GM18909 (cell line): ENCODE results near the gene MTMR3.
"Not testable (repeated sequence)": the region's sequence is repeated elsewhere in the genome, so short reads cannot be mapped to it uniquely, and the experiment has no call there.

ENCODE experiments used
- ATAC-seq: cut with Tn5 transposase; IDR thresholded peaks from one replicate; pipeline ENCODE4 v1.9.1; 2021; ENCODE audit warnings: mild to moderate bottlenecking; ENCODE audit not compliant: unreplicated experiment, poor library complexity

Gene MTMR3

DNA sequence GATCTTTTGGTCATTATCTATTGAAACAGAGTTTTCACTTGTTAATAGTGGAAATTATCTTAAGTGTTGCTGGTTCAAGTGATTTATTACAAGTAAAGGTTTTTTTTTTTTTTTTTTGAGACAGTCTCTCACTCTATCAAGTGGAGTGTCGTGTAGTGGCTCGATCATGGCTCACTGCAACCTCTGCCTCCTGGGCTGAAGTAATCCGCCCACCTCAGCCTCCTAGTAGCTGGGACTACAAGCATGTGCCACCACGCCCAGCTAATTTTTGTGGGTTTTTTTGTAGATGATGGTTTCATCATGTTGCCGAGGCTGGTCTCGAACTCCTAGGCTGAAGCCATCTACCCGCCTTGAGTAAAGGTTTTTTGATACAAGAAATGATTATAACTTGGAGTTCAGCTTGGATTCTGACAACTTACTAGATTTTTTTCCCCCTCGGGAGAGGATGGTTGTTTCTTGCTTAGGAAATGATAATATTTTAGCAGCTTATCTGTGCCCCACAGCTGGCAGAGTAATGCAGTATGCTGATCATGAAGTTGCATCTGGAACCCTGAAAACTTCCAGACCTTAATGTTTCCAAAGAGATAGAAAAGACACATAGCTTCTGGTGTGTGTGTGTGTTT is 68.9 kb downstream of the MTMR3 start:
- no peak for ATAC-seq

DNA sequence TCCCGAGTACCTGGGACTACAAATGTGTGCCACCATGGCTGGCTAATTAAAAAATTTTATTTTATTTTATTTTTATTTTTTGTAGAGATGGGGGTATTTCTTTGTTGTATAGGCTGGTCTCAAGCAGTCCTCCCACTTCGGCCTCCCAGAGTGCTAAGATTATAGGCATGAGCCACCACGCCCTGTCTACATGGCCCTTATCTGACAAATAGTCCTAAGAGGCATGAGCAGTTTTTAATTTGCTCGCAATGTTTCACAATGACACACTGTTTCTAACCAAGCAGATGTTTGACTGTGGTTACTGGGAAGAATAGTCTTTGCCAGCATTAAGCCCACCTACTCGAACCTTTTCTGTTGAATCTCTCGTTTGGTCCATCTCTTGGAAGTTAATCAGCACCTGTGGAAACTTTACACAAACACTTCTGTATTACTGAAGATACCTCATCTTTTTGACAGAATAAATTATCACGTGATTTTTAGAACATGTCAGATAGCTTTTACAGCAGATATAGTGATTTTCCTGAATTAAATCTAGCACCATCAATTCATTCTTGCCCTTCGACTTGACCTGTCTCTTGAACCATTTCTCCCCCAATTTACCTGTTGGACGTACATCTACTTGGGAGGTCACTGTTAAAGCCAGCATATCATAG is 71.4 kb downstream of the MTMR3 start:
- no peak for ATAC-seq

DNA sequence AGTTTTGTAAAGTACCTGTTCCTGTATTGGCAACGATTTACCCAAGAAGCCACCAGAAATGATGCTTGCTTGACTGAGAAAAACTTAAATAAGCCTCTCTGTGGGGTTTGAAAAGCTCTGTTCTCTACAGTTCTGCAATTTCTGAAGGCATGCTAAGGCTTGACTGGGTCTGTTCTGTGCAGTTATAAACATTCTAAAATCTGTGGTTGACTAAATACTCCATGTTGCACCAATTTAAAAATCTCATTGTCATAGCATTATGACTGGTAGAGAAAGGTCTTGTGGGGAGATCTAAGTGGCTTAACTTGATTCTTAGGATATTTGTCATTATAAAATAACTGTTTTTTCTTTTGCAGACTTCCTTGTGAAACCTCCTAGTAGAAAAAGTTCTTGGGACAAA is 73.7 kb downstream of the MTMR3 start:
- no peak for ATAC-seq

GRCh38 chr22:29958170-29958569 is 75.2 kb downstream of the MTMR3 start:
- ATAC-seq, result no peak

- ATAC-seq, result no peak
Observed at GRCh38 chr22:29964776-29965175, 81.8 kb downstream of the MTMR3 start.

DNA sequence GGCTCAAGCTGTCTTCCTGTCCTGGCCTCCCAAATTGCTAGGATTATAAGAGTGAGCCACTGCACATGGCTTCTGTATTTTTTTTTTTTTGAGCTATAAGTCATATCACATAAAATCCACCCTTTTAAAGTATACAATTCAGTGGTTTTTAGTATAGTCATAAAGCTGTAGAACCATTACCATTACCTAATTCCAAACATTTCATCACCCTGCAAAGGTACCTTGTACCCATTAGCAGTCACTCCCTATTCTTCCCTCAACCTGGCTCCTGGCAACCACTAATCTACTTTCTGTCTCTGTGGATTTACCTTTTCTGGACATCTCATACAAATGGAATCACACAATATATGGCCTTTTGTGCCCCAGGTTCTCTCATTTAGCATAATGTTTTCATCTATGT is 84.5 kb downstream of the MTMR3 start:
- no peak for ATAC-seq

GRCh38 chr22:29971607-29972006 is 88.6 kb downstream of the MTMR3 start:
- no peak for ATAC-seq

DNA sequence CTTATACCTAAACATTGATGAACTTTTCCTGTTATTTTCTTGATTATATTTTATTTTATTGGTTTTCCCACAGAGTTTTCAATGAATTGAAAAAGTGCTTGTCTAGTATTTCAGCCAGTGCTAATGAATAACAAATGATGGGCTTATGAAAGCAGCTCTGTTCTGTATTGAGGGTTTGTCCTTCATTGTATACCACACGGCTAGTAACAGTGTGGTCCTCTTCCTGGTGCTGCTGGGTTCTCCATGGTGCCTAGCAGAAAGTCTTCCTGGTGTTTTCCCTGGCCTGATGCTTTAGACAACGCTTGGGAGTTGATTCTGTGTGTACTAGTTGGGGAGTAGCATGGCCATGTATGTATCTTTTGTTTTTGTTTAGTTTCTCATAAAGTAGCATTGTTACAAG is 89.1 kb downstream of the MTMR3 start:
- ATAC-seq, result no peak

- ATAC-seq, result no peak
Observed at GRCh38 chr22:29973269-29973668, 90.3 kb downstream of the MTMR3 start.

GRCh38 chr22:29973680-29974079 is 90.7 kb downstream of the MTMR3 start:
- not testable (repeated sequence) for ATAC-seq

- ATAC-seq, result no peak
Observed at GRCh38 chr22:29975494-29975893, 92.5 kb downstream of the MTMR3 start.

DNA sequence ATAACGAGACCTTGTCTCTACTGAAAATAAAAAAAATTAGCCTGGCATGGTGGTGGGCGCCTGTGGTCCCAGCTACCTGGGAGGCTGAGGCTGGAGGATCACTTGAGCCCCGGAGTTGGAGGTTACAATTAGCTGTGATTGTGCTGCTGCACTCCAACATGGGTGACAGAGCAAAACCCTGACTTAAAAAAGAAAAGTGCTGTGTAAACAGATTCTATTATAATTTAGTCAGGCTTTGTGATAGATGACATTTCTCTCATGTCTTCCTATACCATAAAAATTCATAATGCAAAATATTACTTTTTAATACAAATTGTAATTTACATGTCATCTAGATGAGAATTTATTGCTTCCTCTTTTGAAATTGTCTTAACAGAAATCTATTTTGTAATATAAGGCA is 94.1 kb downstream of the MTMR3 start:
- ATAC-seq, result no peak

GRCh38 chr22:29979777-29980321 is 96.9 kb downstream of the MTMR3 start:
- peak; percentile 87 for ATAC-seq

DNA sequence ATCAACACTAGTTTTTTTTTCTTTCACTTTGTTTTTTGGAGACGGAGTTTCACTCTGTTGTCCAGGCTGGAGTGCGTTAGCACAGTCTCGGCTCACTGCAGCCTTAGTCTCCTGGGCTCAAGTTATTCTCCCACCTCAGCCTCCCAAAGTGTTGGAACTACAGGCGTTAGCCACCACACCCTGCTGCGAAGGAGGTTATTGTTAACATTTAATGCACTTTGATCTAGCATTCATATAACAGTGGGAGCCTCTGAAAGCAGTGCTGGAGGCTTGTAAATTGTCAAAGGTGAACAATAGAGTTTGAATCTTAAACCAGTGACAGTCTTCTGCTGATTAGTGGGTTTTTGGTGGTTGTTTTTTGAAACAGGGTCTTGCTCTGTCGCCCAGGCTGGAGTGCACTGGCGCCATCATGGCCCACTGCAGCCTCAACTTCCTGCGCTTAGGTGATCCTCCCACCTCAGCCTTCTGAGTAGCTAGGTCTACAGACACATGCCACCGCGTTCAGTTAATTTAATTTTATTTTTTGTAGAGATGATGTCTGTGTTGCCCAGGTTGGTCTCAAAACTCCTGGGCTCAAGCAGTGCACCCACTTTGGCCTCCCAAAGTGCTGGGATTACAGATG is 100.4 kb downstream of the MTMR3 start:
- no peak for ATAC-seq

DNA sequence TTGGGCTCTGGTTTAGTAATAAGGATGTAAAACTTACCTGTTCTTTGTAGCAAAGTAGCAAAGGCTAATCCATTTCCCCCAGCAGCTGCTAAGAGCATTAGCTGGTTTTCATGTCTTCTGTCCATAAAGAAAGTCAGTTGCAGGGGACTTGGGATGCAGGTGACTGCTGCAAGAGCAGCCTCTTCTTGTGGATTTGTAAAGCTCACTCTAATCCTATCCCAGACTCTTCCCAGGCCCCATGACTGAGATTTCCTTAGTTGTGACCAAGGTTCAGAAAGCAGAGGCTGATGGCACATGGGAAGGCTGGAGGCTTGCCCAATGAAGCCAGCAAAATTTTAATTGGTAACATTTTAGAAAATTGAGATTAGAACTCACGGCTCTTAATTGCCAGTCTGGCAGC is 102.9 kb downstream of the MTMR3 start:
- no peak for ATAC-seq

DNA sequence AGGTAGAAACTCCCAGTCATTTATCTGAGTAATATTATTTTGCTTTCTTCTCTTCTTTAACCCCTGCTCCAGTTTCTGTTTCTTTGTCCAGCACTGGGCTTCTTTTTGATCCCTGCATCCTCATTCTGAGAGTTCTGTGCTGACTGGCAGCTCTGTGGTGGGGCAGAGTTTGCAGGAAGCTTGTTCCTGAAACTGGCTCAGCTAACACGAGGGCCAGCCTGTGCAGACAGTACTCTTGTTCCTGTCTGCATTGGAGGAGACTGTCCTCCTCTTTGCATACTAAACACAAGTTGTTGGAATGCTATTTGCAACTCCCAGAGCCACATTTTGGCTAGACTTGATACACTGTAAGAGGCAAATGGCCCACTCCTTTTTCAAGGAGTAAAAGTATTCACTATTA is 104.2 kb downstream of the MTMR3 start:
- no peak for ATAC-seq

- ATAC-seq, result no peak
Observed at GRCh38 chr22:29988719-29989118, 105.7 kb downstream of the MTMR3 start.

DNA sequence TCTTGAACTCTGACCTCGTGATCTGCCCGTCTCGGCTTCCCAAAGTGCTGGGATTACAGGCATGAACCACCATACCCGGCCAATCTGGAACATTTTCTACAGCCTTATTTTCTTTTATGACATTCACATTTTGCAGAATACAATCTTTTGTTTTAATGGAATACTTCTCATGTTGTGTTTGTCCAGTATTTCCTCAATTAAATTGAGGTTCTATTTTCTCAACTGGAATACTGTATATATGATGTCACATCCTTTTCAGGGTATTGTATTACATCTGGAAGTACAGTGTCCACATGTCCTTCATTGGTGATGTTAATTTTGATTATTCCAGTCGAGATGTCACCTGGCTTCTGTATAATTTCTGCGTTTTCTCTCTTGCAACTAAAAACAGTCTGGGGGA is 106.5 kb downstream of the MTMR3 start:
- ATAC-seq, result no peak

DNA sequence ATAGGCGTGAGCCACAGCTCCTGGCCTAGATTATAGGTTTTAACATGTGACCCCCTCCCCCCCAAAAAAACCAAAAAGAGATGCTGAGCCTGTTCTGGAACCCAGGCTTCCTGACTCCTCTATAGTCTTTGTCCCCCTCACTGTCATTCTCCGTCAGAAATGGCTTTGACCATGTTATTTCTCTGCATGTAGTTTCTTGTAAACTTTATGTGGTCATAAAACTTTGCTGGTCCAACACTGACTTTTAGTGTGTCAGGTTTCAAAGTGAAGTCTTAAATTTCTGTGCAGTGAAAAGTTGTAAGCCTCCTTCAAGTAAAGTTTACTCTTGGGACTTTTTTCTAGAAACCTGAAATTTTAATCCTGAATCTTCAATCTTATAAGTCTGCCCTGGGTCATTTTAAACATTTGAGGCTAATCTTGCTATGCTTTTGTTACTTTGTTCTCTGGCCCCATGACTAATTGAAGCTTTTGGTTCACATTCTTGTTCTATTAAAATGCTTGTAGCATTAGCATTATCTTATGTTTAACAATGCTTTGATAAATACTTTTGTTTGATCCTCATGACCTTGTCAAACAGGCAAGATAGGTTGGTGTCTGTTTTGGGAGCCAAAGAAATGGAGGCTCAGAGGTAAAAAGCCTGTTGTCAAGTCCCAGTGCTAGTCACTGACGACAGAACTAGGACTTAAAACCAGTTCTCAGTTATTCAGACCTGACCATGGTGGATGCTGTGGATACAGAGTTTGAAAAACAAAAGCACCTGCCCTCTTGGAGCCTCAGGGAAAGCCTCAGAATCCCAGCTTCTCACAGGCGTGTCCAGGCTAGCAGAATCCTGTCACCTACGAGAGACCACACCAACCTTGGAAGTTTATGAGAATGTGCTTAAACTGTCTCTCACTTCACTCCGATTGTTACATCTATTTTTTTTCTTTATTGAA is 109.6 kb downstream of the MTMR3 start:
- ATAC-seq, result no peak

DNA sequence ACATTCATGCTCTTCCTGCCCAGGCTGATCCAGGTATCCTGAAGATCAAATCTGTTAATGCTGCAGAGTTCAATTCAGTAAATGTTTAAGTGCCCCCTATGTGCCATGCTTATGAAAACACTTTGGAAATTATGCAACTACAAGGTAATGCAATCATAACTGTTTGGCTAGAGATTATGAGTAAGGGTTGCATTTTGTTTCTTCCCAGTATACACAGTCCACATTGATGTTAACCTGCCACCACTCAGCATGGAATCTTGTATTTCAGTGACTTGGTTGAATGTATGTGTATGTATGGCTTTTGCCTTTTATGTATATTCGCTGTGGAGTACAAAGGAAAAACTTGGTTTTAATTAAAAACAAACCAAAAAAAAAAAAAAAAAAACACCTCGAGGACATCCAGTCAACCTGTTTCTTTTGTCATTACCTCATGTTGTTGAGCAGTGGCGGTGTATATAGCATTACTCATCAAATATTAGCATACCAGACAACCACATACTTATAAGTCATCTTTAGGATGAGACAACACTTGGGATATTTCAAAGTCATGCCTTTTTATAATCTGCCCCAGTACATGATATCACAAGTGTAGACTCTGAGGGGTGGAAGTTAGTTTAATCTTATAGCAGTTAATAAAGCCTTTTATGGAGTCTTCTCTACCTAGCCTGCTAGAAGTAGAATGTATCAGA is 111.2 kb downstream of the MTMR3 start:
- no peak for ATAC-seq
